HEK293 (cell line): ENCODE results near the gene LARGE1.

Experiments used
- BCL11A ChIP-seq: fragments of 450-650 bp; formaldehyde crosslinking; IDR thresholded peaks from 2 replicates; pipeline ENCODE4 v1.5.1; 2016; ENCODE audit warnings: low read depth, missing biosample characterization, missing genetic modification characterization
- BCL11B ChIP-seq: fragments of 450-650 bp; formaldehyde crosslinking; IDR thresholded peaks from 2 replicates; pipeline ENCODE4 v1.5.1; 2016; ENCODE audit warnings: low read depth, missing biosample characterization, missing genetic modification characterization
- HOXA7 ChIP-seq: sonication (generic); formaldehyde crosslinking; IDR thresholded peaks from 2 replicates; pipeline ENCODE4 v1.8.1; 2022; ENCODE audit warnings: missing genetic modification reagents, borderline replicate concordance
- KLF16 ChIP-seq: fragments of 450-650 bp; formaldehyde crosslinking; IDR thresholded peaks from 2 replicates; pipeline ENCODE4 v1.5.1; 2017; ENCODE audit warnings: missing biosample characterization, missing genetic modification characterization
- YY1 ChIP-seq: fragments of 450-650 bp; formaldehyde crosslinking; IDR thresholded peaks from 2 replicates; pipeline ENCODE4 v1.5.1; 2018; ENCODE audit warnings: missing biosample characterization, missing genetic modification characterization
- ZBTB1 ChIP-seq: fragments of 450-650 bp; formaldehyde crosslinking; IDR thresholded peaks from 2 replicates; pipeline ENCODE4 v1.5.1; 2016; ENCODE audit warnings: missing biosample characterization, missing genetic modification characterization
- ZNF121 ChIP-seq: fragments of 450-650 bp; formaldehyde crosslinking; IDR thresholded peaks from 2 replicates; pipeline ENCODE4 v1.5.1; 2016; ENCODE audit warnings: missing biosample characterization, missing genetic modification characterization
- ZNF133 ChIP-seq: fragments of 450-650 bp; formaldehyde crosslinking; IDR thresholded peaks from 2 replicates; pipeline ENCODE4 v1.5.1; 2016; ENCODE audit warnings: missing biosample characterization, missing genetic modification characterization
- ZNF362 ChIP-seq: fragments of 450-650 bp; formaldehyde crosslinking; IDR thresholded peaks from 2 replicates; pipeline ENCODE4 v1.5.1; 2016; ENCODE audit warnings: missing biosample characterization, missing genetic modification characterization
- ZNF37A ChIP-seq: fragments of 450-650 bp; IDR thresholded peaks from 2 replicates; pipeline ENCODE4 v1.5.1; 2018; ENCODE audit warnings: missing biosample characterization, missing genetic modification characterization
- ZNF585B ChIP-seq: fragments of 450-650 bp; formaldehyde crosslinking; IDR thresholded peaks from 2 replicates; pipeline ENCODE4 v1.5.1; 2016; ENCODE audit warnings: missing biosample characterization, missing genetic modification characterization
- ZNF664 ChIP-seq: fragments of 450-650 bp; formaldehyde crosslinking; IDR thresholded peaks from 2 replicates; pipeline ENCODE4 v1.5.1; 2016; ENCODE audit warnings: missing biosample characterization, missing genetic modification characterization
- TF ChIP-seq, protein P1 (sequence below): fragments of 450-650 bp; formaldehyde crosslinking; IDR thresholded peaks from 2 replicates; pipeline ENCODE4 v1.5.1; 2016; ENCODE audit warnings: missing biosample characterization, missing genetic modification characterization
- TF ChIP-seq, protein P2 (sequence below): fragments of 450-650 bp; formaldehyde crosslinking; IDR thresholded peaks from 2 replicates; pipeline ENCODE4 v1.5.1; 2016; ENCODE audit warnings: missing biosample characterization, missing genetic modification characterization

GRCh38 chr22:33331017-33331416 is 589.3 kb downstream of the LARGE1 start:
- TF ChIP-seq ZNF362 (no peak), ZBTB1 (tag by site-specific recombination) (no peak), BCL11A (tag by site-specific recombination) (no peak), HOXA7 (CRISPR knock-in tag) (no peak), ZNF664 (tag by site-specific recombination) (no peak), ZNF133 (no peak), ZNF585B (no peak), ZNF37A (tag by site-specific recombination) (no peak), YY1 (tag by site-specific recombination) (no peak), KLF16 (tag by site-specific recombination) (no peak), BCL11B (tag by site-specific recombination) (no peak), ZNF121 (tag by site-specific recombination) (no peak)
- TF ChIP-seq, protein P1, sequence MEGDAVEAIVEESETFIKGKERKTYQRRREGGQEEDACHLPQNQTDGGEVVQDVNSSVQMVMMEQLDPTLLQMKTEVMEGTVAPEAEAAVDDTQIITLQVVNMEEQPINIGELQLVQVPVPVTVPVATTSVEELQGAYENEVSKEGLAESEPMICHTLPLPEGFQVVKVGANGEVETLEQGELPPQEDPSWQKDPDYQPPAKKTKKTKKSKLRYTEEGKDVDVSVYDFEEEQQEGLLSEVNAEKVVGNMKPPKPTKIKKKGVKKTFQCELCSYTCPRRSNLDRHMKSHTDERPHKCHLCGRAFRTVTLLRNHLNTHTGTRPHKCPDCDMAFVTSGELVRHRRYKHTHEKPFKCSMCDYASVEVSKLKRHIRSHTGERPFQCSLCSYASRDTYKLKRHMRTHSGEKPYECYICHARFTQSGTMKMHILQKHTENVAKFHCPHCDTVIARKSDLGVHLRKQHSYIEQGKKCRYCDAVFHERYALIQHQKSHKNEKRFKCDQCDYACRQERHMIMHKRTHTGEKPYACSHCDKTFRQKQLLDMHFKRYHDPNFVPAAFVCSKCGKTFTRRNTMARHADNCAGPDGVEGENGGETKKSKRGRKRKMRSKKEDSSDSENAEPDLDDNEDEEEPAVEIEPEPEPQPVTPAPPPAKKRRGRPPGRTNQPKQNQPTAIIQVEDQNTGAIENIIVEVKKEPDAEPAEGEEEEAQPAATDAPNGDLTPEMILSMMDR (tag by site-specific recombination) = no peak
- TF ChIP-seq, protein P2, sequence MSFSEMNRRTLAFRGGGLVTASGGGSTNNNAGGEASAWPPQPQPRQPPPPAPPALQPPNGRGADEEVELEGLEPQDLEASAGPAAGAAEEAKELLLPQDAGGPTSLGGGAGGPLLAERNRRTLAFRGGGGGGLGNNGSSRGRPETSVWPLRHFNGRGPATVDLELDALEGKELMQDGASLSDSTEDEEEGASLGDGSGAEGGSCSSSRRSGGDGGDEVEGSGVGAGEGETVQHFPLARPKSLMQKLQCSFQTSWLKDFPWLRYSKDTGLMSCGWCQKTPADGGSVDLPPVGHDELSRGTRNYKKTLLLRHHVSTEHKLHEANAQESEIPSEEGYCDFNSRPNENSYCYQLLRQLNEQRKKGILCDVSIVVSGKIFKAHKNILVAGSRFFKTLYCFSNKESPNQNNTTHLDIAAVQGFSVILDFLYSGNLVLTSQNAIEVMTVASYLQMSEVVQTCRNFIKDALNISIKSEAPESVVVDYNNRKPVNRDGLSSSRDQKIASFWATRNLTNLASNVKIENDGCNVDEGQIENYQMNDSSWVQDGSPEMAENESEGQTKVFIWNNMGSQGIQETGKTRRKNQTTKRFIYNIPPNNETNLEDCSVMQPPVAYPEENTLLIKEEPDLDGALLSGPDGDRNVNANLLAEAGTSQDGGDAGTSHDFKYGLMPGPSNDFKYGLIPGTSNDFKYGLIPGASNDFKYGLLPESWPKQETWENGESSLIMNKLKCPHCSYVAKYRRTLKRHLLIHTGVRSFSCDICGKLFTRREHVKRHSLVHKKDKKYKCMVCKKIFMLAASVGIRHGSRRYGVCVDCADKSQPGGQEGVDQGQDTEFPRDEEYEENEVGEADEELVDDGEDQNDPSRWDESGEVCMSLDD (tag by site-specific recombination) = no peak
